Measurements from ENCODE around the gene KCNK3.
"Not testable (repeated sequence)": the region's sequence is repeated elsewhere in the genome, so short reads cannot be mapped to it uniquely, and the experiment has no call there.

The KCNK3 gene

GRCh38 chr2:26735097-26735496 is 42.6 kb downstream of the KCNK3 start:
- no peak for DNase-seq

GRCh38 chr2:26735883-26736588 is 43.5 kb downstream of the KCNK3 start:
- no peak for DNase-seq

DNA sequence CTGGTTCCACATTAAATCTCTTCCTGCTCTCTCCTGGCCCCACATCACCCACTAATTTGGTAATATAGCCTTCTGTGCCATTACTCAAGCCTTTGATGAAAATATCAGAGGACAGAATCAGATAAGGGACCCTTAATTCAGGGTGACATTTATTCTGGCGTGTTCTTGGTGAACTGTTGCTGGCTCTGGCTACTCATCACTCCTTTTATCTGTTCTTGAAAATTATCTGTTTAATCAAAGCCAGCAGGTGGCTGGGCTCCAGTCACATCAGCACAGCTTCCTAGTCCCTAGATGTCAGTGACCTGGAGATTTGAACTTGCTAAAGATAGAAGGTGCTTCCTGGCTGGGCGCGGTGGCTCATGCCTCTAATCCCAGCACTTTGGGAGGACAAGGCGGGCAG is 44.7 kb downstream of the KCNK3 start:
- DNase-seq, result no peak

DNA sequence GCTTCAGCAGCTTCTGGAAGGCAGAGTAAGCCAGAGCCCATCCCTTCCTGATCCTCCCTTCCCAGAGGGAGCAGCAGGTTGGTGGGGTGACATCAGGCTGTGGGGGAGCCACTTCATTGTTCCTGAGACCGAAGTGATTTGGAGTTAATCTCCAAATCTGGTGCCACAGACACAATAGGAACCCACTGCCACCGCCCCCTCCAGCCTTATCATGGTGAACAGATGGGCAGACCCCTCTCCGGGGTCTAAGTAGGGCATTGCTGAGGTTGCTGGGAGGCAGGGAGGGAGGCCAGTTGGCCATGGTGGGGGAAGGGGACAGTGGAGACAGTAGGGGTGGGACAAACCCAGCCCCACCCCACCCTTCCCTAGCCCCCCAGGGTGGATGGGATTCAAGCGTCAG is 46.0 kb downstream of the KCNK3 start:
- no peak for DNase-seq

- DNase-seq, result no peak
Observed at GRCh38 chr2:26739514-26739913, 47.0 kb downstream of the KCNK3 start.

GRCh38 chr2:26740346-26740745 is 47.8 kb downstream of the KCNK3 start:
- no peak for DNase-seq

DNA sequence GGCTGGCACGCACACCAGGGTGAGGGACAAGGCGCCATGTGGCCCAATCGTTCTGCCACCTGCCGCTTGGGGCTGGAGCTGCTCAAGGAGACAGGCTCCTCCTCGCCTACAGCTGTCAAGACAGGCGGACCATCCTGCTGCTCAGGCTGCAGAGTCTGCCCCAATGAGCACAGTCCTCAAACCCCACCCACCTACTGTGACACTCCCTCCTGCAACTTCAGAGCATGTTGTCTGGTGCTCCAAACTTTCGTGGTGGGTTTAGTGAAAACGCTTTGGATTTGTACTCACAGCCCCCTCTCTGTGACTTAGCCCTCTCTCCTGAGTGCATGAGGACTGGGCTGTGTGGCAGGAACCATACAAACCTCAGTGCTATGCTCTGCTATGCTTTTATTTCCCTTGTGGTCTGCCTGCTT is 48.4 kb downstream of the KCNK3 start:
- DNase-seq, result no peak

DNA sequence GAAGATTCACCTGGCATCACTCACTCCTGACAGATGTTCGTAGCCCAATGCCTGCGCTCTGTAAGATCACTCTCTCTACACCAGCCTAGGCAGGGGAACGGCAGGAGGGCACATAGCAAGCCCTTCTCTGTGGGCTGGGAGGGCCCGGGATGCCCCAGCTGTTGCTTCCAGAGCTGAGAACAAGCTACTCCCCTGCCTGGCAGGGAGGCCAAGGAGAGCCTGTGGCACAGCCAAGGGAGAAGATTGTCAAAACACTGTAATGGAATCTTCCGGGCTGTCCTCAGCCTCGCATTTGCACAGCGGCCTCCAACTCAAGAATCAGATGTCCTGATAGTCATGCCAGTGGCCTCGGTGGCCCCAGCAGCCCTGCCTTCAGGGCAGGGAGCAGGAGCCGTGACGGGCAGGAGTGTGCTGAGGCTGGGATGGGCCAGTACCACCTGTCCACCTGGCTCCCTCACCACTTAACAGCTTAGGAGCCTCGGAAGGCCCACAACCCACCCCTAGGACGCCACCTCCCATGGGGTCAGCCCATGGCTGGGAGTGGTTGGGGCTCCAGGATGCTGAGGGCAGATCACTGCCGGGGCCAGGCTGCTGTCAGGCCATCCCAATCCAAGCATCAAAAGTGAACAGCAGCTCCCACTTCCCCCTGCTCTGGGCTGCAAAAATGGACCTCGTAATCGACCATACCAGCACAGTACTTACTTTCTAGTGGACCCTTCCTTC is 49.7 kb downstream of the KCNK3 start:
- no peak for DNase-seq

- DNase-seq, result no peak
Observed at GRCh38 chr2:26743852-26744251, 51.3 kb downstream of the KCNK3 start.

- DNase-seq, result no peak
Observed at GRCh38 chr2:26744953-26745352, 52.4 kb downstream of the KCNK3 start.

DNA sequence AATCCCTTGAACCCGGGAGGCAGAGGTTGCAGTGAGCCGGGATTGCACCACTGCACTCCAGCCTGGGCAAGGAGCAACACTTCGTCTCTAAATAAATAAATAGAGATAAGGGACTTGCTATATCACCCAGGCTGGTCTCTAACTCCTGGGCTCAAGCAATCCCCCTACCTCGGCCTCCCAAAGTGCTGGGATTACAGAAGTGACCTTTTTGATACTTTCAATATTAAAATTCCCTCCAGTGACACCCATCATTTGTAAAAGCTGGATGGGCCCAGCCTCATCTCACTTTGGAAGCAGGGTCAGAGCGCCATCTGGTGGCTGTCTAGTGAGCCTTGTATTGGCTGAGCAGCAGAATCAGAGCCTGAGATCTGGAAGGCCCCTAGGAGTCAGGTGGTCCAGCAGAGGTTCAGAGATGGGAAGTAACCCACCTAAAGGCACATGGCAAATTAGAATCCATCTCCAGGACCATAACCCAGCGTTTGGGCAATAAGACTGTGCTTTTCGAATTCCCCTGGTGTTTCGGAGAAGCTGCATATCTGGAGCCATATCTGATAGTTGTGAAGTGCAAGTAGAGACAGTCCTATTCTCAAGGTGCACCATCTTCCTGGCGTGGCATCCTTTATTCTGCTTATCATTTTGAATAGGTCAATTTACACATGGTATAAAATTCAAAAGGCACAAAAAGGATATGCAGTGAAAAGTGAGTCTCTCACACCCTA is 53.2 kb downstream of the KCNK3 start:
- DNase-seq, result peak; percentile 66

DNA sequence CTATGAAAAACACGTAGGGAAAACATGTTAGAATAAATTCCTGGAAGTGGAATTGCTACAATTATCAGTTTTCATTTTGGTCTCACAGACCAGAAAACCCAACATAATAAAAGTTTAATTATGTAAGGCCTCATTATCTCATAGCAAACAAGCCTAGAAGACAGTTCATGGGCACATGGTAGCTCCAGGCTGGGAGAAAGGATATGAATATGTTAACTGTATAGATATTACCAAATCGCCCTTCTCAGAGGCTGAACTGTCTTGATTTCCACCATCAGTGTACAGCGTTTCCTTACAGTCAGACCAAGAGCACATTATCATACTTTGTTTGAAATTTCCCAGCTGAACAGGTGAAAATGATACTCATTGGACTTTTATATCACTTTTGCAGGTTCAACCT is 54.4 kb downstream of the KCNK3 start:
- DNase-seq, result no peak

- DNase-seq, result not testable (repeated sequence)
Observed at GRCh38 chr2:26749787-26750420, 57.4 kb downstream of the KCNK3 start.

DNA sequence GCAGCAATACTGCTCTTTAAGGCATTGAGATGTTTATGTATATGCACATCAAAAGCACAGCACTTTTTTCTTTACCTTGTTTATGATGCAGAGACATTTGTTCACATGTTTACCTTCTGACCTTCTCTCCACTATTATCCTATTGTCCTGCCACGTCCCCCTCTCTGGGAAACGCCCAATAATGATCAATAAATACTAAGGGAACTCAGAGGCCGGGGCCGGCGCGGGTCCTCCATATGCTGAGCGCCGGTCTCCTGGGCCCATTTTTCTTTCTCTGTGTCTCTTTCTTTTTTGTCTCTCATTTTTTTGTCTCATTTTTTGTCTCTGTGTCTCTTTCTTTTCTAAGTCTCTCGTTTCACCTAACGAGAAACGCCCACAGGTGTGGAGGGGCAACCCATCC is 57.9 kb downstream of the KCNK3 start:
- DNase-seq, result not testable (repeated sequence)

- DNase-seq, result no peak
Observed at GRCh38 chr2:26752656-26753055, 60.1 kb downstream of the KCNK3 start.

GRCh38 chr2:26754539-26754938 is 62.0 kb downstream of the KCNK3 start:
- no peak for DNase-seq

DNA sequence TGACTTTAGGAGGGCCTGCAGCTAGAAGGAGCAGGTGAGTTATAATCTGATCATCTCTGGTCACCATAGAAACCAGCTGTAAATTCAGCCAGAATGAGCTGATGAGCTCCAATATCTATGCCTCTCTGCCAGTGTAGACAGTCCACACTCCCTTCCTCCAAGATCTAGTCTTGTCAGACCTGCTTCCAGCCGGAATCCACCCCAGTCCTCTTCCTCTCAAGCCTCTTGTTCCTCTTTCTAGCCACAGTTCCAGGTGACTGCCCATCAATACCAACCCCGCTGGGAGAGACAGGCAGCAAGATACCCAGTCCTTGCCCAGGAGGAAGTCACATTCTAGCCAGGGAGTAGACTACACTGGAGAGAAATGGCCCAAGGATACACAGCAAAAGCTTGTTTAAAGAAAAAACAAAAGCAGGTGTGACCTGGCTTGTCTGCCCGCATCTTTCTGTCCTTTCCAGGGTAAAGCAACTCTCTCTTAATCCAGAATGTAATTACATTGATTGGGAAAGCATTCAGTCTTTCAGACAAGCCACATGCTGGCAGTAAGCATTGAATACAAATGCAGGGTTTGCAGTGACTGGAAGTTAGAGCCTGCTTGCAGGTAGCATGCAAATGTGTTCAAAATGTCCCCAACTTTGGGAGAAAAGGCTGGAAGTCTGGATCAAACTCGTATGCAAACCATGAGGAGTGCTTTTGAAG is 62.6 kb downstream of the KCNK3 start:
- no peak for DNase-seq

DNA sequence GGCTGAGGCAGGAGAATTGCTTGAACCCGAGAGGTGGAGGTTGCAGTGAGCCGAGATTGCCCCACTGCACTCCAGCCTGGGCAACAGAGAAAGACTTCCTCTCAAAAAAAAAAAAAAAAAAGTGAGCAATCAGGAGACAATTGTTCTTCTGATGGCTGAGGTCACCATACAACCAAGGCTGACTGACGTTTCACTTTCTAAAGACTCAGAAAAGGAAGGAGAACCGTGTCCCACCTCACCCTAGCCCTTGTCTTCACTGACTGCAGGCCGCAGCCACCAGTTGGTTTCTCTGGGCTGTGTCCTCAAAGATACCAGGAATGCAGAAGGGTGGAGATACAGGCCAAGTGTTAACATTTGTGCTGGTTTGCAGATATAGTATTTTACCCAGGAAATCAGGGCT is 63.8 kb downstream of the KCNK3 start:
- DNase-seq, result no peak

DNA sequence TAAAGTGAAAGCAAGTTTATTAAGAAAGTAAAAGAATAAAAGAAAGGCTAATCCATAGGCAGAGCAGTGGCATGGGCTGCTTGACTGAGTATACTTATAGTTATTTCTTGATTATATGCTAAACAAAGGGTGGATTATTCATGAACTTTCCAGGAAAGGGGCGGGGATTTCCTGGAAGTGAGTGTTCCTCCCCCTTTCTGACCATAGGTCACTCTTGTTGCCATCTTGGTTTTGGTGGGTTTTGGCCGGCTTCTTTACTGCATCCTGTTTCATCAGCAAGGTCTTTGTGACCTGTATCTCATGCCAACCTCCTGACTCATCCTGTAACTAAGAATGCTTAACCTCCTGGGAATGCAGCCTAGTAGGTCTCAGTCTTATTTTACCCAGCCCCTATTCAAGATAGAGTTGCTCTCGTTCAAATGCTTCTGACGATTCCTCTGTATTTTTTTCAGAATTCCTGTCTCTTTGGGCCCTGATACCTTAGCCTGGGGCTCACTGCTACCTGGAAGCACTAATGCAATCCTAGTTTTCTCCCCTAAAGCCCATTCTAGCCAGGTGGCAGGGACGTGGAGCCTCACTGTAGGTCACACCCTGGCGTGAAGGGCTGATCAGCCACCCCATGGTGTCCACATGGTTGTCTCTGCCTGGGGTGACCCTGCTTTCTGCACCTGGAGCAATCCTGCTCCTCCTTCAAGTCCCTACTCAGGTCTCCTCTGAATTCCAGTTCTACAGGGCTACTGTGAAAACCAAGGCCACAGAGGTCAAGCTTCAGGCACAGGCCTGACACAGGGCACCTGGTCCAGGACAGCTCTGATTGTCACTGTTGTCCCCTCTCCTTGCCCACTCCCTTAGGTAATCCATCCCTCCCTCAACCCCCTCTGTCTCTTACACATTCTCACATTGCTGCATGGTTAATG is 65.6 kb downstream of the KCNK3 start:
- no peak for DNase-seq

DNA sequence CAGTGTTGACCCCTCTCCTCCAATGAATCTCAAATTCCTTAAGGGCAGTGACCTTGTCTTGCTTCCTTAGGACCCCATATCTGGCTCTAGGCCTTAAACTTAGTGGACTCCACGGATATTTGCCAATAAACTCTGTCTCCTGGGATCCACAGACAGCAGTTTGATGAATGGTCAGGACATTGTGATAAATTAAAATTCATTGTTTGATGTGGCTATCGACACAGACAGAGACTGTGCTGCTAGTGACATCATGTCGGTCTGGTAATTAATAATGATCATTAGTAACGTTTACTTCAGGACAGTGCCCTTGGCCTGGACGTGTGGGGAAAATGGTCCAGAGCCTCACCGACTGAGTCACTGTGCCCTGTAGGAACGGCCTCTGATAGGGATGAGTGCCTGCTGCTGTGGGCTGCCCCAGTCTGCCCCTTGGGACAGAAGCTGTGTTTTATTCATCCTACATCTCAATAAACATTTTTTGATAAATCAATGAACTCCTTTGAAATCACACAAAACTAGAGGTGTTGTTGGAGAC is 66.3 kb downstream of the KCNK3 start:
- no peak for DNase-seq

- no peak for DNase-seq
Observed at GRCh38 chr2:26759845-26760244, 67.3 kb downstream of the KCNK3 start.

Measured in CD4-positive, alpha-beta T cell treated with Interleukin-4 for 4 hours (primary cell).